Astrocyte (in vitro differentiated cells and primary cell): ENCODE results near the gene FASTKD1. TPM values are rescaled to one million over a fixed set of nuclear protein-coding genes. Genes with fewer than 3 reads are reported as not detected.

Experiments
- DNase-seq: peaks from one replicate; pipeline ENCODE4 v3.0.0-alpha.2; 2010; ENCODE audit warnings: low read depth
- FAIRE-seq: peaks from 2 replicates; lab custom pipeline; 2011; peaks lifted over from hg19 to GRCh38; lab: Jason Lieb, UNC
- H2AFZ ChIP-seq: 2 replicates; pipeline ENCODE4 v1.6.0; 2012; ENCODE audit warnings: low read depth, low read length, inconsistent platforms
- H3K27ac ChIP-seq: 2 replicates; pipeline ENCODE4 v1.5.1; 2011; ENCODE audit warnings: low read depth, low read length, inconsistent platforms
- H3K27me3 ChIP-seq: 2 replicates; pipeline ENCODE4 v1.6.0; 2011; ENCODE audit warnings: low read length, inconsistent platforms; ENCODE audit not compliant: insufficient read depth
- H3K36me3 ChIP-seq: 2 replicates; pipeline ENCODE4 v1.5.1; 2011; ENCODE audit warnings: low read length, inconsistent platforms; ENCODE audit not compliant: insufficient read depth
- H3K4me1 ChIP-seq: 2 replicates; pipeline ENCODE4 v1.5.1; 2011; ENCODE audit warnings: low read length, inconsistent platforms; ENCODE audit not compliant: insufficient read depth
- H3K4me2 ChIP-seq: 2 replicates; pipeline ENCODE4 v1.6.0; 2012; ENCODE audit warnings: low read length, inconsistent platforms
- H3K4me3 ChIP-seq: 2 replicates; pipeline ENCODE4 v1.5.1; 2011; ENCODE audit warnings: low read depth, mild to moderate bottlenecking, low read length, inconsistent platforms; ENCODE audit not compliant: insufficient read depth
- H3K79me2 ChIP-seq: 2 replicates; pipeline ENCODE4 v1.6.0; 2012; ENCODE audit warnings: mild to moderate bottlenecking, low read length, inconsistent platforms; ENCODE audit not compliant: insufficient read depth
- H3K9ac ChIP-seq: 2 replicates; pipeline ENCODE4 v1.6.0; 2012; ENCODE audit warnings: mild to moderate bottlenecking, low read length, inconsistent platforms
- H3K9me3 ChIP-seq: 2 replicates; pipeline ENCODE4 v1.5.1; 2012; ENCODE audit warnings: low read depth, mild to moderate bottlenecking, low read length, inconsistent platforms; ENCODE audit not compliant: insufficient read depth
- H4K20me1 ChIP-seq: 2 replicates; pipeline ENCODE4 v1.6.0; 2012; ENCODE audit warnings: low read length, inconsistent platforms; ENCODE audit not compliant: insufficient read depth
- H3K27ac Mint-ChIP-seq: one replicate; pipeline ENCODE4 v1.8.0; 2021; ENCODE audit warnings: mild to moderate bottlenecking, mixed read lengths; ENCODE audit not compliant: unreplicated experiment
- H3K27me3 Mint-ChIP-seq: one replicate; pipeline ENCODE4 v1.8.0; 2021; ENCODE audit warnings: low read depth, mixed read lengths; ENCODE audit not compliant: unreplicated experiment
- H3K36me3 Mint-ChIP-seq: one replicate; pipeline ENCODE4 v1.8.0; 2021; ENCODE audit warnings: low read depth, mixed read lengths; ENCODE audit not compliant: unreplicated experiment
- H3K4me1 Mint-ChIP-seq: one replicate; pipeline ENCODE4 v1.8.0; 2021; ENCODE audit warnings: low read depth, mixed read lengths; ENCODE audit not compliant: unreplicated experiment
- H3K4me3 Mint-ChIP-seq: one replicate; pipeline ENCODE4 v1.8.0; 2021; ENCODE audit warnings: mild to moderate bottlenecking, moderate library complexity, mixed read lengths; ENCODE audit not compliant: unreplicated experiment
- H3K9me3 Mint-ChIP-seq: one replicate; pipeline ENCODE4 v1.8.0; 2021; ENCODE audit warnings: mild to moderate bottlenecking, mixed read lengths; ENCODE audit not compliant: unreplicated experiment
- EZH2 ChIP-seq: IDR thresholded peaks from 2 replicates; pipeline ENCODE4 v1.6.1; 2012; ENCODE audit warnings: mild to moderate bottlenecking, low read length, inconsistent platforms; ENCODE audit not compliant: insufficient read depth
- total RNA-seq: library from RNA; stranded (reverse); gene quantifications from 2 replicates; pipeline ENCODE4 v1.2.1, GENCODE V29; 2021
- TF ChIP-seq, protein P1 (sequence below): IDR thresholded peaks from 2 replicates; pipeline ENCODE4 v1.5.1; 2011; ENCODE audit warnings: low read depth, mild to moderate bottlenecking, inconsistent platforms, low read length, moderate library complexity; ENCODE audit not compliant: insufficient read depth

The FASTKD1 gene
- total RNA-seq, 1 donor from 2014 or later: 37.3 TPM

GRCh38 chr2:169507698-169508097 is 66.0 kb downstream of the FASTKD1 start:
- Mint-ChIP-seq H3K9me3 (no peaks in the 10 kb centered on the region), H3K27ac (no peak overlapping the region), H3K36me3 (peaks cover 7% of the 10 kb centered on the region), H3K27me3 (no peaks in the 10 kb centered on the region), H3K4me3 (no peak overlapping the region), H3K4me1 (peaks cover 1% of the 10 kb centered on the region)
- Histone ChIP-seq H3K36me3 (no peaks in the 10 kb centered on the region), H3K9me3 (no peaks in the 10 kb centered on the region), H3K79me2 (no peaks in the 10 kb centered on the region), H3K27me3 (no peaks in the 10 kb centered on the region), H3K27ac (peak overlapping the region; percentile 40), H3K4me3 (no peak overlapping the region), H4K20me1 (no peaks in the 10 kb centered on the region), H3K9ac (no peak overlapping the region), H2AFZ (no peak overlapping the region), H3K4me1 (peaks cover 10% of the 10 kb centered on the region), H3K4me2 (no peak overlapping the region)
- FAIRE-seq (no peak), DNase-seq (peak; percentile 55)
- TF ChIP-seq, protein P1, sequence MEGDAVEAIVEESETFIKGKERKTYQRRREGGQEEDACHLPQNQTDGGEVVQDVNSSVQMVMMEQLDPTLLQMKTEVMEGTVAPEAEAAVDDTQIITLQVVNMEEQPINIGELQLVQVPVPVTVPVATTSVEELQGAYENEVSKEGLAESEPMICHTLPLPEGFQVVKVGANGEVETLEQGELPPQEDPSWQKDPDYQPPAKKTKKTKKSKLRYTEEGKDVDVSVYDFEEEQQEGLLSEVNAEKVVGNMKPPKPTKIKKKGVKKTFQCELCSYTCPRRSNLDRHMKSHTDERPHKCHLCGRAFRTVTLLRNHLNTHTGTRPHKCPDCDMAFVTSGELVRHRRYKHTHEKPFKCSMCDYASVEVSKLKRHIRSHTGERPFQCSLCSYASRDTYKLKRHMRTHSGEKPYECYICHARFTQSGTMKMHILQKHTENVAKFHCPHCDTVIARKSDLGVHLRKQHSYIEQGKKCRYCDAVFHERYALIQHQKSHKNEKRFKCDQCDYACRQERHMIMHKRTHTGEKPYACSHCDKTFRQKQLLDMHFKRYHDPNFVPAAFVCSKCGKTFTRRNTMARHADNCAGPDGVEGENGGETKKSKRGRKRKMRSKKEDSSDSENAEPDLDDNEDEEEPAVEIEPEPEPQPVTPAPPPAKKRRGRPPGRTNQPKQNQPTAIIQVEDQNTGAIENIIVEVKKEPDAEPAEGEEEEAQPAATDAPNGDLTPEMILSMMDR: no peak
- TF ChIP-seq EZH2: no peak

- peaks cover 7% of the 10 kb centered on the region for H3K36me3 Mint-ChIP-seq
- no peaks in the 10 kb centered on the region for H4K20me1 ChIP-seq
- H3K27ac ChIP-seq: no peak overlapping the region
- H3K79me2 ChIP-seq: no peaks in the 10 kb centered on the region
- no peak overlapping the region for H3K9ac ChIP-seq
- no peaks in the 10 kb centered on the region for H3K4me1 Mint-ChIP-seq
- no peak for FAIRE-seq
- DNase-seq: no peak
- no peak overlapping the region for H3K4me3 Mint-ChIP-seq
- no peaks in the 10 kb centered on the region for H3K27me3 ChIP-seq
- no peaks in the 10 kb centered on the region for H3K27me3 Mint-ChIP-seq
- H3K9me3 Mint-ChIP-seq: no peaks in the 10 kb centered on the region
- H3K4me2 ChIP-seq: no peak overlapping the region
- no peak overlapping the region for H2AFZ ChIP-seq
- no peaks in the 10 kb centered on the region for H3K9me3 ChIP-seq
- TF ChIP-seq, protein P1: no peak
- TF ChIP-seq EZH2: no peak
- H3K36me3 ChIP-seq: no peaks in the 10 kb centered on the region
- no peak overlapping the region for H3K4me3 ChIP-seq
- peaks cover 8% of the 10 kb centered on the region for H3K4me1 ChIP-seq
- no peak overlapping the region for H3K27ac Mint-ChIP-seq
Measured at GRCh38 chr2:169504651-169505050, 69.0 kb downstream of the FASTKD1 start.

GRCh38 chr2:169495310-169495928 is 78.2 kb downstream of the FASTKD1 start:
- Mint-ChIP-seq H3K4me1 (no peaks in the 10 kb centered on the region), H3K27ac (no peak overlapping the region), H3K36me3 (peaks cover 4% of the 10 kb centered on the region), H3K27me3 (no peaks in the 10 kb centered on the region), H3K4me3 (no peak overlapping the region), H3K9me3 (no peaks in the 10 kb centered on the region)
- Histone ChIP-seq H2AFZ (no peak overlapping the region), H3K27me3 (no peaks in the 10 kb centered on the region), H3K27ac (no peak overlapping the region), H4K20me1 (no peaks in the 10 kb centered on the region), H3K4me1 (no peaks in the 10 kb centered on the region), H3K4me2 (no peak overlapping the region), H3K4me3 (no peak overlapping the region), H3K36me3 (peaks cover 4% of the 10 kb centered on the region), H3K9me3 (no peaks in the 10 kb centered on the region), H3K9ac (no peak overlapping the region), H3K79me2 (no peaks in the 10 kb centered on the region)
- no peak for TF ChIP-seq EZH2
- TF ChIP-seq, protein P1: no peak
- FAIRE-seq (no peak), DNase-seq (no peak)
